Lower lobe of right lung (tissue), 2 donors: ENCODE data around the gene WIZ. TPM values are rescaled to one million over a fixed set of nuclear protein-coding genes. Genes with fewer than 3 reads are reported as not detected.
A peak's percentile ranks its signal among the peaks of the same experiment; 100 is the strongest.

Experiments
- ATAC-seq, 2 donors: fragments of 200-7000 bp; cut with Tn5 transposase; one replicate each; pipeline ENCODE4 v1.9.1; 2020 to 2022; ENCODE audit warnings: mild to moderate bottlenecking in 2 of 2, moderate library complexity in 2 of 2
- DNase-seq: peaks from one replicate; pipeline ENCODE4 v3.0.0-alpha.2; 2020
- H3K27ac ChIP-seq: fragments of 200-600 bp; one replicate; pipeline ENCODE4 v1.8.0; 2022
- H3K27me3 ChIP-seq: fragments of 200-600 bp; one replicate; pipeline ENCODE4 v1.8.0; 2022; ENCODE audit warnings: low read depth
- H3K36me3 ChIP-seq: fragments of 200-600 bp; one replicate; pipeline ENCODE4 v1.8.0; 2022; ENCODE audit warnings: mild to moderate bottlenecking
- H3K4me1 ChIP-seq: fragments of 200-600 bp; one replicate; pipeline ENCODE4 v1.8.0; 2022
- H3K4me3 ChIP-seq: fragments of 200-600 bp; one replicate; pipeline ENCODE4 v1.8.0; 2022; ENCODE audit warnings: mild to moderate bottlenecking
- H3K9me3 ChIP-seq: fragments of 200-600 bp; one replicate; pipeline ENCODE4 v1.8.0; 2022
- CTCF ChIP-seq: fragments of 200-600 bp; IDR thresholded peaks from one replicate; pipeline ENCODE4 v1.8.0; 2022; ENCODE audit warnings: antibody characterized with exemption, mild to moderate bottlenecking
- intact Hi-C: fragments of 100-400 bp; cut with DNase I; formaldehyde crosslinking; loops from one replicate; pipeline ENCODE4 v1.11.0; 2022
- total RNA-seq: library from RNA; stranded (reverse); fragmentation: NEBNext Ultra II Directional; extraction: Animal tissue kit (Norgen Biotek cat#: 25700); gene quantifications from one replicate; pipeline ENCODE4 v1.2.1, GENCODE V29; 2021
- donor health status: DM: no; HTN: yes; CAD: no; lungs with severe emphysema.

The WIZ gene
- total RNA-seq, 1 donor from 2014 or later = 25.2 TPM

- ATAC-seq (peak; percentile 73 to 83), DNase-seq (peak; percentile 64)
- intact Hi-C loops = no loop called here
- no peaks in the 10 kb centered on the region for H3K36me3 ChIP-seq
- peaks cover 13% of the 10 kb centered on the region for H3K27me3 ChIP-seq
- H3K27ac ChIP-seq = peak overlapping the region; percentile 80
- no peaks in the 10 kb centered on the region for H3K9me3 ChIP-seq
- TF ChIP-seq CTCF = no peak
- peaks cover 12% of the 10 kb centered on the region for H3K4me1 ChIP-seq
- peak overlapping the region; percentile 54 for H3K4me3 ChIP-seq
Measured at GRCh38 chr19:15463861-15464371, 14.2 kb upstream of the WIZ start.

GRCh38 chr19:15461694-15462093 lies 11.9 kb upstream of the WIZ start:
- Histone ChIP-seq H3K4me3 (no peak overlapping the region), H3K27me3 (peaks cover 24% of the 10 kb centered on the region), H3K27ac (no peak overlapping the region), H3K36me3 (no peaks in the 10 kb centered on the region), H3K9me3 (no peaks in the 10 kb centered on the region), H3K4me1 (peaks cover 5% of the 10 kb centered on the region)
- no peak for ATAC-seq
- intact Hi-C loops = no loop called here
- no peak for TF ChIP-seq CTCF
- DNase-seq = no peak

GRCh38 chr19:15457701-15458484 lies 8.1 kb upstream of the WIZ start:
- H3K27me3 ChIP-seq = peaks cover 34% of the 10 kb centered on the region
- H3K4me3 ChIP-seq = no peak overlapping the region
- no peak for ATAC-seq

GRCh38 chr19:15456871-15457700 lies 7.3 kb upstream of the WIZ start:
- TF ChIP-seq CTCF = no peak
- Histone ChIP-seq H3K4me1 (peaks cover 10% of the 10 kb centered on the region), H3K9me3 (no peaks in the 10 kb centered on the region), H3K27me3 (peaks cover 34% of the 10 kb centered on the region), H3K4me3 (no peak overlapping the region), H3K27ac (no peak overlapping the region), H3K36me3 (peaks cover 6% of the 10 kb centered on the region)
- ATAC-seq = no peak
- intact Hi-C loops = no loop called here
- no peak for DNase-seq

More at GRCh38 chr19:15457701-15458484, 8.1 kb upstream of the WIZ start:
- no peaks in the 10 kb centered on the region for H3K9me3 ChIP-seq
- H3K4me1 ChIP-seq = peaks cover 6% of the 10 kb centered on the region
- DNase-seq = no peak
- no peak overlapping the region for H3K27ac ChIP-seq
- H3K36me3 ChIP-seq = peaks cover 6% of the 10 kb centered on the region
- TF ChIP-seq CTCF = no peak
- intact Hi-C loops = no loop called here

GRCh38 chr19:15456441-15456840 lies 6.7 kb upstream of the WIZ start:
- Histone ChIP-seq H3K36me3 (peaks cover 6% of the 10 kb centered on the region), H3K9me3 (no peaks in the 10 kb centered on the region), H3K27me3 (peaks cover 34% of the 10 kb centered on the region), H3K4me1 (peaks cover 10% of the 10 kb centered on the region), H3K4me3 (no peak overlapping the region), H3K27ac (no peak overlapping the region)
- DNase-seq (no peak), ATAC-seq (no peak)
- intact Hi-C loops = no loop called here
- no peak for TF ChIP-seq CTCF
